ENCODE results near the gene GRIK4.

GRIK4 gene

GRCh38 chr11:120511820-120512738, 531 bp downstream of the GRIK4 start:
- no peak for DNase-seq

DNA sequence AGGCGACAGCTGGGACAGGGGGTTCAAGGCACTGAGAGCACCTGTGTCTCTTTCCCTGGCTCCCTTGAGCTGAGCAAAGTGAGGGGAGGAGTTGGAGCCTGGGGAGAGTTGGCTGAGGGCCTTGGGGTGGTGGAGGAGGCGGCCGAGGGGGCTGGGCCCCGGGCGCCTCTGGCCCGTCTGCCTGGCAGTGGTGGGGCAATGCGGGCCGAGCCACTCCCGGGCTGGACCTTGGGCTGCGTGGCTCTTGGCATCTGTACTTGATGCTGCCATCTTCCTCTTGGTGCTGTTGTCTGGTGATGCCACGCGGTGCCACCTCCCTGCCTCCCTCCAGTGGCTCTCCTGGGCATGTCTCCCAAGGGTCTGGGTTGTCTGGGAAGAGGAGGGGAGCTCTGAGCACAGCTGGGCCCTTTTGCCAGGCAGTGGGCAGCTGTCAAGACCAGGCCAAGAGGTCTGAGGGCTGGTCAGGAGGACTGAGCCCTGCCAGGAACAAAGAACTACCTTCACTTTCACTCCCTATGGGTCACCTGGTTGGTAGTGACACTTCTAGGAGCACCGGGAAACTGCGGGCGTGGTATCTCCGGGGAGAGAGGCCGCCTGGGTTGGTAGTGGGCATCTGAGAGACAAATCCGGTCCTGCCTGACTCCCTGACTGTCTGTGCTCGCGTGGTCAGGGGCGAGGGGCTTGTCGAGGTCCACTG, 1.3 kb downstream of the GRIK4 start:
- no peak for DNase-seq

DNA sequence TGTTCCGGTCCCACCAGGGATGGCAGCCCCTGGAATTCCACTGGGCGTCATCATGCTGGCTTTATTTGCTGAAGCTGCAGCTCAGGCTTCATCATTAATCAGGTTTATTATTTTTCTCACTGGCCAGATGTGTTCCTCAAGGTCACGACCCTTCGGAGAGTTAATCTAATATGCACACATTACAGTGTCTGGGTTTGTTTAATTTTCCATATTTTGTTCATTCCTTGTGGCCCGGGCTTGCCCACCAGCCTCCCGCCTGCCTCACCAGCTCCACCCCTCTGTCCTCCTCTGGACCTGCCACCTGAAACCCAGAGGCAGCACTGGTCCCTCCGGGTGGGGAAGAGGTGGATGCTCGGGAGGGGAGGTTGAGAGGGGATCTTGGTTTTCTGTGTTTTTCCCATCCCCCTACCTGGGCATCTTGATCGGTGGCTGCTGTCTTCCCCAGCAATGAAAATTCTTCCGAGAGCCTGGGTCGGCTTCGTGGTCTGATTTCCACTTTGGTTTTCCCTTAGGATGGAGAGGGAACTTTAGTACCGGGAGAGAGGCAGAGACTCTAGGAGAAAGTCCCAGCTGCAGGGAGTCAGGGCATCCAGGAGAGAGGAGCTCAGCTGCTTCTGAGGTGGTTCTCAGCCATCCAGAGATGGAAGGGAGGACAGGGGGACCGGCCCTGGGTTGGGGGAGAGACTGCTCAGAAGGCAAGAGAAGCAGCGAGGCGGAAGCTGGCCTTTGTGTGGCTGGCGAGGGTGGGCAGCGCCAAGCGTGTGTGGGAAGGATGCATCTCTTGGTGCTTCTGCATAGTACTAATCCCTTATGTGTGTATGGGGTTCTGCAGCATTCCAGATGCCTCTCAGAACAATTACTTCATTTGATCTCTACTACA, 2.1 kb downstream of the GRIK4 start:
- DNase-seq: no peak

DNA sequence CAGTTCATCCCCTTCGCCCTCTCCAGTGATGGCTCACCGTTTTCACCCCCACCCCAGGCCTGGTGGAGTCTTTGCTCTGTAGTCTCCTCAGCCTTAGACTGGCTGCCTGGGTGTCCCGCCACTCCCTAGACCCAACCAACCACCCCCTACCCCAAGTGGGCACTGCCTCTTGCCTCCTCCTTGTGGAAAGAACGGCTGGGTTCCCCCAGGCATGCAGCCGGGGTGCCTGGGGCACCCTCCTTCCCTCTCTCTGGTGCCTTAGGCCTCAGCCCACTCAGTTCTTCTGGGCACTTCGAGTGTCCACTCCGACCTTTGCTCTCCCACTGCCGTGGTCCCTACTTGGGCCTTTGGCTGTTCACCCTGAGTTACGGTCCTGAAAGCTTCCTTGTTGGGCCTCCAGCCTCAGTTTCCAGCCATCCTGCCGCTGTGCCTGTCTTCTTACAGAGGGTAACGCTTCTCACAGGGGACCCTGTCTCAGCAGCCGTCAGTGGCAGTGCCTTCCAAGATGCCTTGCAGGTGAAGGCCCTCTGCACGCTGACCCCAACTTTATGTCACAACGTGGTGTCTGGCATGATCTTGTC, 3.1 kb downstream of the GRIK4 start:
- no peak for DNase-seq

DNA sequence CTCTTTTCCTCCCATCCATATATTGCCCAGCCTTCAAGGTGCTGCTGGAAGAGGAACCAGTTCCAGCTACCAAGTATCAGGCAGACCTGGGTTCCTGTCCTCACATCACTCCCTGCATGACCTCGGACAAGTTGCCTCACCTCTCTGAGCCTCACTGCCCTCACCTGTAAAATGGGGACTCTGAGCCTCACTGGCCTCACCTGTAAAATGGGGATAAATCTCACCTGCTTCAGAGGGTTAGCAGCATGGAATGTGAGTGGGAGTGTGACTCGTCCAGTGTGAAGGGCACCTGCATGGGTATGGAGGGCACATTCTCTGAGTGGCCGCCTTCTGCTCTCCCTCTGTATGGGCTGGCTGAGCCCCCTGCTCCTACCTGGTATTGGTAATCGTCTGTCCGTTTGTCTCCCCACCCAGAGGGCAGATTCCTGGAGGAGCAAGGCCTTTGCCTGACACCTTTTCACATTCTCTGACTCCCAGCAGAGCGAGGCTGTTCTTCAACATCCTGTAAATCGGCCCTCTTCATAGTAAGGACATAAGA, 3.7 kb downstream of the GRIK4 start:
- no peak for DNase-seq

DNA sequence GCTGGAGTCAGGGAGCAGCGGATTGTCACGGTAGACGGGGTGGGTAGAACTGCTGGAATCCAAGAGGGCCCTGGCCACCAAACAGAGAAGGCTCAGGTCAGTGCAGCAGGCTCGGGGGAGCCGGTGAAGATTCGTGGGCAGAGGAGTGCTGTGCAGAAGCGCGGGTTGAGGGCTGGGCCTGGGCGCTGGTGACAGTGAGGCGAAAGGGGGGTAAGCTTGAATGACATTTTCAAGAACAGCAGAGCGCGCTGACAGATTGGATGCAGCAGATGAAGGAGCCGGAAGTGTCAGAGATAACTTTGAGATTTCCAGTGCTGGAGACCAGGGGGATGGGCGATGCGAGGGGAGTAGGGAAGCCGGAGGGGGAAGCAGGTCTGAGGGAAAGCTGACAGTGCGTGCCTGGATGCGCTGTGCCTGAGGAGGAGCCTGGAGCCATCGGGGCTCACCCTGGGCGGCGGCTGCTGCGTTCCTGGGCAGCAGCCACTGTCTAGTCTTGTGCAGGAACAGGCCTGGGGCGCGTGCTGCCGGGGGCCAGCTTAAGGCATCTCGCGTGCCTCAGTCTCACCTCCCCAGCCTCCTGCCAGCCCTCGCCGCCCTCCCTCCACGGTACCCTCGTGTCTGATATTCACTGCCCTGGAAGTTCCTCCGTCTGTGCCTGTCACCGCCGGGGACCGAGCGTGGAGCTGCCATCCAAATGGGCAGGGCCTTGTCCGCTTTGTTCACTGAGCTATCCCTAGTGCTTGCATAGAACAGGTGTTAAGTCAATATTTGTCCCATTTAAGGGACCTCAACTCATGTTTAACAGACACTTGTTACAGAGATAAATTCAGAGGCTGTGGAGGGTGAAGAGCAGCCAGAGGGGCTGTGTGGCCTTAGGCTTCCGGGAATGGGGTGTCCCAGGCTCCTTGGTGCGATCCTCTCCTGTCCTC, 5.2 kb downstream of the GRIK4 start:
- no peak for DNase-seq

- no peak for DNase-seq
Measured at GRCh38 chr11:120517390-120517761, 5.8 kb downstream of the GRIK4 start.

GRCh38 chr11:120517801-120518291, 6.3 kb downstream of the GRIK4 start:
- DNase-seq: no peak

- DNase-seq: no peak
Measured at GRCh38 chr11:120518356-120518755, 6.8 kb downstream of the GRIK4 start.

DNA sequence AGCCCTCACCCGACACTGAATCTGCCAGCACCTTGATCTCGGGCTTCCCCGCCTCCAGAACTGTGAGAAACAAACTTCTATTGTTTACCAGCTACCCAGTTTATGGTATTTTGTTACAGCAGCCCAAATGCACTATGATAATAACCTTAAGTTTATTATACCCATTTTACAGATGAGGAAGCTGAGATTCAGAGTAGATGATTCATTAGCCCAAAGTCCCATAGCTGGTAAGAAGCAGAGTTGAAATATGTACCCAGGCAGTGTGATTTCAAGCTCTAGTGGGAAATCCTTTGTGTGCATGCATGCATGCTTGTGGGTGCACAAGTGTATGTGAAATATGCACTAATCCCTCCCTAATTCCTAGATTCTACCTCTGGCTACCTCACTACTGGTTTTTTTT, 7.9 kb downstream of the GRIK4 start:
- no peak for DNase-seq

DNA sequence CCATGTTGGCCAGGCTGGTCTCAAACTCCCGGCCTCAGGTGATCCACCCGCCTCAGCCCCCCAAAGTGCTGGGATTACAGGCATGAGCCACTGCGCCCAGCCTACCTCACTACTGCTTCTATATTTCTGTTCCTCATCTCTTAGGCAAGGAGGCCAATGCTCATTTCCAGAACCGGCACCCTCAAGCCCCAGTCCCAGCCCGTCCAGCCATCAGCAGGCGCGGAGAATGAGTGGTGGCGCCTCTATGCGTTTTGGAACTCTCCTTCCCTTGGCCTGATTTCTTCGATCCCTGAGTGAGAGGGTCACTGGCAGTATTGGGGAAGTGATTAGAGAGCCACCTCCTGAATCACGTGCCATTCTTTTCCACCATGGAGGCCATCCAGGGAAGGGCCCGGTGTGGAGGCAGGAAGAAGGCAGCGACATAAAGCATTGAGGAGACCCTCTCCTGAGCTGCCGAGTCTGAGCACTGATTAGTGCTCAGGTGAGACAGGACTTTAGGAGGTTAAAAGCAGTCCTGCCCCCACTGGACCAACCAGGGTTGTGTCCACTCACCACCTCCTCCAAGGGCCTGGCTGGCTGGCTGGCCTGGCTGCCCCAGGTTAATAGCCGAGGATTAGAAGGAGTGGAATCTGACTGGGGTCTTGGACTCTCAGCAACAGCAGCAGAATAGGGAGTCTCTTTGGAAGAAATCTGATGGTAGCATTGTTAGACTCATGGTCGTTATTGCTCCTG, 8.7 kb downstream of the GRIK4 start:
- no peak for DNase-seq

- no peak for DNase-seq
Measured at GRCh38 chr11:120521176-120521575, 9.6 kb downstream of the GRIK4 start.

- no peak for DNase-seq
Measured at GRCh38 chr11:120522021-120522420, 10.5 kb downstream of the GRIK4 start.

DNA sequence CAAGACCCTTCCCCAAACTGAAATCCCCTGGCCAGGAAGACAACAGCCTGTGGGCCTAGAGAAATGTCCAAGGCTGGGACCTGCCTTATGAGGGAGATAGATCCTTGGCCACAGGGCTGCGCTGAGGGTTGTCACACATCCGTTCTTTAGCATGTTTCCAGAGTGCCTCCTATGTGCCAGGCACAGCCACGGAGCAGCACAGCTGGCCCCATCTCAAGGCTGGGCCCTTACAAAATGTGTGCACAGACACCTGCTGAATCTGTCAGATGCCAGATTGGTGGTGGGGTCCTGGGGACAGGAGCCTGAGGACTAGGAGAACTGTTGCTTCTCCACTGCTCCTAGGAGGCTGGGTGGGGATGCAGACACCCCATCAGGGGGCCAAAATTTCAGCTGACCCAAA, 11.2 kb downstream of the GRIK4 start:
- no peak for DNase-seq

DNA sequence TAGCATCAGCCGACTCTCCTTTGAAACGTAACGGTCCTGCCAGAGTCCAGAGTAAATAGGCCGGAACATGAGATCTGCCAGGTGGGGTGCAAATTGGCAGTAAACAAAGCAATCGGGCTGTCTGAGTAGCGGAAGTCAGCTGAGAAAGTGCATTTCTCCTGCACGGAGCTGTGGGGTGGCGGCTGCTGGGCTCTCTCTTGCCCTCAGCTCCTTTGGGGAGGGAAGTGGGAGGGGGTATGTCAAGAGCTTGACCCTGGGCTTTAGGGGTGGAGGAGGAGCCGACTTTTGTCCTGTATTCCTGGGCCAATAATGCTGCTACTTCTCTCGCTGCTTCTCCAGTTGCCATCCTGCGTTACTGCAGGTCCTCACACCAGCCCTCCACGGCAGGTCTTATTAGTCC, 11.6 kb downstream of the GRIK4 start:
- DNase-seq: no peak

DNA sequence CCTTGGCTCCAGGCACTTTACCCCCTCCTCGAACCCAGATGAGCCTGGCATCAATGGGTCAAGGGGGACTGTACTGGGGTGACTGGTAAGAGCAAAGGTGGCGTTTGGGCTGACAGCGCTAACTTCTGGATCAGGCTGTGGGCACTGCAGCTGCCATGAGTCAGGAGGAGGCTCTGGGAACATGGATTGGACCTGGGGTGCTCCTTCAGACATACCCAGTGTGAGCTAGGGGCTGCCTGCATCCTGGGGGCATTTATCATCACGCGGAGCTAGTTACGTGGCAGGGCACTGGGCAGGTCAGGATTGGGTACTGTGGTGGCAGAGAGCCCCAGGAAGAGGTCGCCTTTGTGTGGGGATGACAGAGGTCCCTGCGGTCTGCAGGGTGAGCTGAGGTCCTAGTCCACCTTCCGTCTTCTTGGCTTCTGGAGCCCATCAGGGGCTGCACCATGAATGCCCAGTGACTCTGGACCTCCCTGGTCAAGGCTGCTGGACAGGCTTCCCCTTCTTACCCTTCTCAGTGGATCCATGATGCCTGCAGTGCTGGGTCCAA, 13.1 kb downstream of the GRIK4 start:
- DNase-seq: no peak

GRCh38 chr11:120525261-120526171, 14.0 kb downstream of the GRIK4 start:
- no peak for DNase-seq

GRCh38 chr11:120526241-120526640, 14.7 kb downstream of the GRIK4 start:
- DNase-seq: no peak

GRCh38 chr11:120527111-120527761, 15.7 kb downstream of the GRIK4 start:
- DNase-seq: no peak
